GM12892 (cell line): Measurements from ENCODE around the gene MYO15A.

Experiments used
- POLR2A ChIP-seq: IDR thresholded peaks from 2 replicates; pipeline ENCODE4 v1.6.1; 2011; ENCODE audit warnings: low read depth, low read length, control low read depth
- TAF1 ChIP-seq: IDR thresholded peaks from 2 replicates; pipeline ENCODE4 v1.6.1; 2011; ENCODE audit warnings: low read depth, mild to moderate bottlenecking, control low read depth, low read length, borderline replicate concordance

DNA sequence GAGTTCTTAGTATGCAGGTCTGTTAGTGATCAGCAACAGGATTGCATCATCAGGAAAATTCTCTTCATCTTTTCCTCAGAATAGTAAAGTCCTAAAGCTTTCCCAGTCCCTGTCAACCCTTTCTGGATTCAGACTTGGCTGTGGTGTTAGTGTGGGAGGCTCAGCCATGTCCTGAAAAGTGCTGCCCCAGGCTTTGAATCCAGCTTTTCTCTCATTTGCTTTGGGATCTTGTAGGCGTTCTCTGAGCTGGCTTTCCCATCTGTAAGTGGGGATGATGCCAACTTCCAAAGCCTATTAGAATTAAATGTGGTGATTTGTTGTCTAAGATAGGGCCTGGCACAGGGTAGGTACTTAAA is 78.0 kb downstream of the MYO15A start:
- TF ChIP-seq POLR2A = no peak
- no peak for TF ChIP-seq TAF1
